Measurements from ENCODE around the gene MED28. TPM values are rescaled to one million over a fixed set of nuclear protein-coding genes. Genes with fewer than 3 reads are reported as not detected.

Gene MED28
- polyA plus RNA-seq, 1 donor from 2014 or later = 33.7 TPM

- Histone ChIP-seq H3K27me3 (ENCODE audit: insufficient read depth, low read depth, low read length) (no peaks in the 10 kb centered on the region), H3K36me3 (ENCODE audit: insufficient read depth, low read length) (no peaks in the 10 kb centered on the region), H3F3A (ENCODE audit: insufficient read depth, low read length, poor library complexity, severe bottlenecking) (no peaks in the 10 kb centered on the region), H3K4me3 (ENCODE audit: low read length) (no peak overlapping the region), H3K9me3 (ENCODE audit: low read length) (peaks cover 10% of the 10 kb centered on the region), H3K9me2 (ENCODE audit: insufficient read depth, low read length) (no peaks in the 10 kb centered on the region), H3K9ac (ENCODE audit: low read length) (no peak overlapping the region), H3K27ac (ENCODE audit: low read length) (no peak overlapping the region), H3K4me2 (ENCODE audit: low read length) (no peak overlapping the region), H4K20me1 (ENCODE audit: insufficient read depth) (no peaks in the 10 kb centered on the region), H3K79me2 (replicated peaks; ENCODE audit: insufficient read depth, low read length) (no peaks in the 10 kb centered on the region), H2AFZ (ENCODE audit: low read depth, low read length) (no peak overlapping the region)
- TF ChIP-seq RAD21 (conservative IDR thresholded peaks at IDR 0.05) (no peak), MXI1 (conservative IDR thresholded peaks at IDR 0.05; ENCODE audit: poor library complexity, severe bottlenecking) (no peak), POLR2AphosphoS5 (IDR thresholded peaks at IDR 0.05) (no peak)
- TF ChIP-seq, protein P1, sequence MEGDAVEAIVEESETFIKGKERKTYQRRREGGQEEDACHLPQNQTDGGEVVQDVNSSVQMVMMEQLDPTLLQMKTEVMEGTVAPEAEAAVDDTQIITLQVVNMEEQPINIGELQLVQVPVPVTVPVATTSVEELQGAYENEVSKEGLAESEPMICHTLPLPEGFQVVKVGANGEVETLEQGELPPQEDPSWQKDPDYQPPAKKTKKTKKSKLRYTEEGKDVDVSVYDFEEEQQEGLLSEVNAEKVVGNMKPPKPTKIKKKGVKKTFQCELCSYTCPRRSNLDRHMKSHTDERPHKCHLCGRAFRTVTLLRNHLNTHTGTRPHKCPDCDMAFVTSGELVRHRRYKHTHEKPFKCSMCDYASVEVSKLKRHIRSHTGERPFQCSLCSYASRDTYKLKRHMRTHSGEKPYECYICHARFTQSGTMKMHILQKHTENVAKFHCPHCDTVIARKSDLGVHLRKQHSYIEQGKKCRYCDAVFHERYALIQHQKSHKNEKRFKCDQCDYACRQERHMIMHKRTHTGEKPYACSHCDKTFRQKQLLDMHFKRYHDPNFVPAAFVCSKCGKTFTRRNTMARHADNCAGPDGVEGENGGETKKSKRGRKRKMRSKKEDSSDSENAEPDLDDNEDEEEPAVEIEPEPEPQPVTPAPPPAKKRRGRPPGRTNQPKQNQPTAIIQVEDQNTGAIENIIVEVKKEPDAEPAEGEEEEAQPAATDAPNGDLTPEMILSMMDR (IDR thresholded peaks at IDR 0.05; ENCODE audit: poor library complexity, severe bottlenecking) = no peak
Measured at GRCh38 chr4:17646693-17647092, 32.3 kb downstream of the MED28 start.

- peaks cover 9% of the 10 kb centered on the region for H3K9me3 ChIP-seq (ENCODE audit: low read length)
- no peaks in the 10 kb centered on the region for H3K79me2 ChIP-seq (replicated peaks; ENCODE audit: insufficient read depth, low read length)
- H3K27ac ChIP-seq (ENCODE audit: low read length) = no peak overlapping the region
- no peak overlapping the region for H3K4me3 ChIP-seq (ENCODE audit: low read length)
- H3K27me3 ChIP-seq (ENCODE audit: insufficient read depth, low read depth, low read length) = no peaks in the 10 kb centered on the region
- no peaks in the 10 kb centered on the region for H3K36me3 ChIP-seq (ENCODE audit: insufficient read depth, low read length)
- H3K4me2 ChIP-seq (ENCODE audit: low read length) = no peak overlapping the region
- TF ChIP-seq REST (IDR thresholded peaks at IDR 0.05; ENCODE audit: borderline replicate concordance) = no peak
- no peak for TF ChIP-seq RAD21 (conservative IDR thresholded peaks at IDR 0.05)
- TF ChIP-seq TAF1 (IDR thresholded peaks at IDR 0.05; ENCODE audit: low read depth) = no peak
- no peak for TF ChIP-seq SMC3 (conservative IDR thresholded peaks at IDR 0.05; ENCODE audit: poor library complexity)
- no peak for TF ChIP-seq EP300 (conservative IDR thresholded peaks at IDR 0.05; ENCODE audit: poor library complexity, severe bottlenecking)
- TF ChIP-seq, protein P1 (IDR thresholded peaks at IDR 0.05; ENCODE audit: poor library complexity, severe bottlenecking) = no peak
- no peak for TF ChIP-seq POLR2AphosphoS5 (IDR thresholded peaks at IDR 0.05)
- no peak for TF ChIP-seq MXI1 (conservative IDR thresholded peaks at IDR 0.05; ENCODE audit: poor library complexity, severe bottlenecking)
- TF ChIP-seq EZH2 (IDR thresholded peaks at IDR 0.05; ENCODE audit: borderline replicate concordance, insufficient read depth, low read length, poor library complexity, severe bottlenecking) = no peak
- no peaks in the 10 kb centered on the region for H4K20me1 ChIP-seq (ENCODE audit: insufficient read depth)
- H3K9ac ChIP-seq (ENCODE audit: low read length) = no peak overlapping the region
- no peak overlapping the region for H2AFZ ChIP-seq (ENCODE audit: low read depth, low read length)
- no peaks in the 10 kb centered on the region for H3F3A ChIP-seq (ENCODE audit: insufficient read depth, low read length, poor library complexity, severe bottlenecking)
- H3K9me2 ChIP-seq (ENCODE audit: insufficient read depth, low read length) = no peaks in the 10 kb centered on the region
Measured at GRCh38 chr4:17647176-17647806, 32.9 kb downstream of the MED28 start.
